Testis (tissue), 2 donors: Measurements from ENCODE around the gene COBL.

Experiments
- CTCF ChIP-seq, 3 experiments: fragments of 450-650 bp in 2 of 3; fragments of 200-600 bp in 1 of 3; sonication (generic) in 1 of 3; IDR thresholded peaks; one replicate each; pipeline ENCODE4 v1.5.1; 2016 to 2019; ENCODE audit warnings: antibody characterized with exemption in 3 of 3, mild to moderate bottlenecking in 2 of 3, moderate library complexity in 1 of 3
- POLR2A ChIP-seq: fragments of 450-650 bp; IDR thresholded peaks from one replicate; pipeline ENCODE4 v1.6.1; 2017; ENCODE audit warnings: antibody characterized with exemption, mild to moderate bottlenecking, moderate library complexity

- no peak for TF ChIP-seq CTCF (IDR thresholded peaks at IDR 0.05)
- TF ChIP-seq POLR2A, result no peak
Observed at GRCh38 chr7:51316666-51317581, at the start of gene COBL.
